Neural cell (in vitro differentiated cells): Measurements from ENCODE around the gene PTPRN2. TPM values are rescaled to one million over a fixed set of nuclear protein-coding genes. Genes with fewer than 3 reads are reported as not detected.

ENCODE experiments used
- H2AFZ ChIP-seq: fragments of 200-600, 300-800 bp; sonication (generic), shearing (Covaris generic); 2 replicates; pipeline ENCODE4 v1.6.0; 2014; ENCODE audit warnings: low read depth, mild to moderate bottlenecking, antibody characterized with exemption, low read length, moderate library complexity
- H3F3A ChIP-seq: fragments of 200-600 bp; shearing (Covaris generic); 2 replicates; pipeline ENCODE4 v1.6.1; 2016; ENCODE audit warnings: mild to moderate bottlenecking, moderate library complexity, mixed read lengths, antibody characterized with exemption, low read length; ENCODE audit not compliant: insufficient read depth, poor library complexity, severe bottlenecking
- H3K27ac ChIP-seq: fragments of 200-600, 300-800 bp; sonication (generic), shearing (Covaris generic); 2 replicates; pipeline ENCODE4 v1.5.1; 2014; ENCODE audit warnings: mild to moderate bottlenecking, low read length, moderate library complexity
- H3K27me3 ChIP-seq: fragments of 300-800, 200-600 bp; sonication (generic), shearing (Covaris generic); 2 replicates; pipeline ENCODE4 v1.6.0; 2014; ENCODE audit warnings: mild to moderate bottlenecking, low read depth, low read length, moderate library complexity; ENCODE audit not compliant: insufficient read depth
- H3K36me3 ChIP-seq: fragments of 300-800, 200-600 bp; sonication (generic), shearing (Covaris generic); 2 replicates; pipeline ENCODE4 v1.5.1; 2014; ENCODE audit warnings: mild to moderate bottlenecking, antibody characterized with exemption, low read length, moderate library complexity; ENCODE audit not compliant: insufficient read depth
- H3K4me2 ChIP-seq: fragments of 300-800, 200-600 bp; sonication (generic), shearing (Covaris generic); 2 replicates; pipeline ENCODE4 v1.6.0; 2014; ENCODE audit warnings: mild to moderate bottlenecking, low read length
- H3K4me3 ChIP-seq: fragments of 300-800, 200-600 bp; sonication (generic), shearing (Covaris generic); 2 replicates; pipeline ENCODE4 v1.5.1; 2014; ENCODE audit warnings: mild to moderate bottlenecking, low read length, moderate library complexity
- H3K79me2 ChIP-seq: fragments of 200-600 bp; shearing (Covaris generic); replicated peaks from 2 replicates; pipeline ENCODE4 v1.6.0; 2014; ENCODE audit warnings: mild to moderate bottlenecking, low read length, moderate library complexity; ENCODE audit not compliant: insufficient read depth
- H3K9ac ChIP-seq: fragments of 300-800, 200-600 bp; sonication (generic), shearing (Covaris generic); 2 replicates; pipeline ENCODE4 v1.6.1; 2016; ENCODE audit warnings: mild to moderate bottlenecking, low read length, mixed read lengths
- H3K9me2 ChIP-seq: fragments of 200-600 bp; shearing (Covaris generic); 2 replicates; pipeline ENCODE4 v1.6.1; 2016; ENCODE audit warnings: mild to moderate bottlenecking, low read length, mixed read lengths; ENCODE audit not compliant: insufficient read depth
- H3K9me3 ChIP-seq: fragments of 200-600, 300-800 bp; sonication (generic), shearing (Covaris generic); 2 replicates; pipeline ENCODE4 v1.6.1; 2016; ENCODE audit warnings: mild to moderate bottlenecking, mixed run types, low read length, moderate library complexity, mixed read lengths
- H4K20me1 ChIP-seq: fragments of 200-600 bp; shearing (Covaris generic); 2 replicates; pipeline ENCODE4 v1.6.1; 2016; ENCODE audit warnings: mild to moderate bottlenecking, mixed run types; ENCODE audit not compliant: insufficient read depth
- CTCF ChIP-seq: fragments of 450-650 bp; IDR thresholded peaks from 2 replicates; pipeline ENCODE4 v1.5.1; 2014; ENCODE audit warnings: antibody characterized with exemption, mild to moderate bottlenecking, moderate library complexity; ENCODE audit not compliant: poor library complexity, severe bottlenecking
- EP300 ChIP-seq: fragments of 450-650 bp; conservative IDR thresholded peaks from 2 replicates; pipeline ENCODE4 v1.6.1; 2014; ENCODE audit warnings: antibody characterized with exemption, mild to moderate bottlenecking, moderate library complexity; ENCODE audit not compliant: poor library complexity, severe bottlenecking
- EZH2 ChIP-seq: fragments of 200-600, 300-800 bp; shearing (Covaris generic), sonication (generic); IDR thresholded peaks from 2 replicates; pipeline ENCODE4 v1.6.1; 2014; ENCODE audit warnings: antibody characterized with exemption, low read length, borderline replicate concordance, mild to moderate bottlenecking; ENCODE audit not compliant: insufficient read depth, poor library complexity, severe bottlenecking
- MXI1 ChIP-seq: fragments of 450-650 bp; conservative IDR thresholded peaks from 2 replicates; pipeline ENCODE4 v1.6.1; 2014; ENCODE audit warnings: antibody characterized with exemption, mild to moderate bottlenecking; ENCODE audit not compliant: poor library complexity, severe bottlenecking
- POLR2AphosphoS5 ChIP-seq: IDR thresholded peaks from 2 replicates; pipeline ENCODE4 v1.6.1; 2012
- RAD21 ChIP-seq: fragments of 450-650 bp; conservative IDR thresholded peaks from 2 replicates; pipeline ENCODE4 v1.6.1; 2014; ENCODE audit warnings: antibody characterized with exemption, mild to moderate bottlenecking, moderate library complexity
- REST ChIP-seq: IDR thresholded peaks from 2 replicates; pipeline ENCODE4 v1.6.1; 2012; ENCODE audit warnings: borderline replicate concordance
- SMC3 ChIP-seq: fragments of 450-650 bp; conservative IDR thresholded peaks from 2 replicates; pipeline ENCODE4 v1.6.1; 2014; ENCODE audit warnings: antibody characterized with exemption, mild to moderate bottlenecking, moderate library complexity; ENCODE audit not compliant: poor library complexity
- TAF1 ChIP-seq: IDR thresholded peaks from 2 replicates; pipeline ENCODE4 v1.6.1; 2012; ENCODE audit warnings: low read depth
- polyA plus RNA-seq: library from polyadenylated mRNA; depleted of rRNA; stranded (reverse); fragments of >200 nt; gene quantifications from 2 replicates; pipeline ENCODE4 v1.2.3, GENCODE V29; 2014

The PTPRN2 gene
- polyA plus RNA-seq, 1 donor from 2014 or later, result 31.0 TPM

- no peak overlapping the region for H3K4me3 ChIP-seq
- H3K79me2 ChIP-seq, result no peaks in the 10 kb centered on the region
- TF ChIP-seq CTCF, result no peak
- no peak for TF ChIP-seq SMC3
- TF ChIP-seq RAD21, result no peak
- no peak for TF ChIP-seq TAF1
- TF ChIP-seq MXI1, result no peak
- TF ChIP-seq EZH2, result no peak
- TF ChIP-seq REST, result no peak
- no peak for TF ChIP-seq EP300
- no peak for TF ChIP-seq POLR2AphosphoS5
- no peak overlapping the region for H3K27ac ChIP-seq
- H3K4me2 ChIP-seq, result no peak overlapping the region
- H4K20me1 ChIP-seq, result no peaks in the 10 kb centered on the region
- H3K27me3 ChIP-seq, result no peaks in the 10 kb centered on the region
- H3K9me3 ChIP-seq, result no peaks in the 10 kb centered on the region
- no peaks in the 10 kb centered on the region for H3K36me3 ChIP-seq
- no peak overlapping the region for H3K9ac ChIP-seq
- no peaks in the 10 kb centered on the region for H3F3A ChIP-seq
- no peaks in the 10 kb centered on the region for H3K9me2 ChIP-seq
- no peak overlapping the region for H2AFZ ChIP-seq
These were observed 15.4 kb downstream of the PTPRN2 start for GRCh38 chr7:158572000-158572828.

DNA sequence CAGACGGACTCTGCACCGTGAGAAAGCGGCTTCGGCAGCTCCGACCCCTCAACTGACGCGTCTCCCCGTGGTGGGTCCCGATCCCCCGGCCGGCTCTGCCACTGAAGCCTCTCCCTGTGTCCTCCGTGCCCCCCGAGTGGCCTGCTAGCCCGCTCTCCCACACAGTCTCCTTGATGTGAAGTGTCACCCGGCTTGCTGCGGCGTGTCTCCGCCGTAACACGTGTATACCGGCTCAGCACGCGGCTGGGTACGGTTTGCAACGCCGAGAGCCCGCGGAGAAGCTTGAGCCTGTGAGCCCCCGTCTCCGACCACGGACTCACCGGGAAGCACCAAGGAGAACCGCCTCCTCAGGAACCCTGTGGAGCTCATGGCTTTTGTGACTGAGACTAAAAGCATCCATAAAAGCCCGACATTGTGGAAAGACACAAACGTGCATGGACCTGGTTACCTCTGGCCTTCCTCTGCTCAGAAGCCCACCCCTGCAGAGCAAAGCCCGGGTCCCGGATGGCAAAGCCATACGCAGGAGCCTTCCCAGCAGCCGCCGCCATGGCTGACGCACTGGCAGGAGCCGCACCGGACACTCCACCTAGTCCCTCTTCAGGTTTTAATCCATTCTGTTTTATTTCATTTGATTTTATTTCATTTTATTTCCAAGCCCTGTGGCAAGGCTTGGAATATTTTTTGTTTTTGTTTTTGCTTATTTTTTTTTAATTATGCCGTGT is 17.0 kb downstream of the PTPRN2 start:
- Histone ChIP-seq H3K9me2 (no peaks in the 10 kb centered on the region), H3K27ac (no peak overlapping the region), H3K4me3 (no peak overlapping the region), H3K4me2 (no peak overlapping the region), H3F3A (no peaks in the 10 kb centered on the region), H3K79me2 (no peaks in the 10 kb centered on the region), H4K20me1 (no peaks in the 10 kb centered on the region), H3K27me3 (no peaks in the 10 kb centered on the region), H3K36me3 (no peaks in the 10 kb centered on the region), H3K9ac (no peak overlapping the region), H2AFZ (no peak overlapping the region), H3K9me3 (no peaks in the 10 kb centered on the region)
- no peak for TF ChIP-seq POLR2AphosphoS5
